Fibroblast of the aortic adventitia (primary cell): ENCODE measurements around the gene NKTR. TPM values are rescaled to one million over a fixed set of nuclear protein-coding genes. Genes with fewer than 3 reads are reported as not detected.

Experiments
- DNase-seq: peaks from one replicate; pipeline ENCODE4 v3.0.0-alpha.2; 2010; ENCODE audit warnings: low read depth
- H3K4me3 ChIP-seq: 2 replicates; pipeline ENCODE4 v1.5.1; 2011; ENCODE audit warnings: low read depth, mild to moderate bottlenecking, control low read depth, low read length, moderate library complexity
- CTCF ChIP-seq: IDR thresholded peaks from 2 replicates; pipeline ENCODE4 v1.5.1; 2011; ENCODE audit warnings: mild to moderate bottlenecking, low read length, control low read depth, inconsistent platforms; ENCODE audit not compliant: insufficient read depth
- total RNA-seq: library from RNA; depleted of rRNA; stranded (reverse); fragments of >200 nt; gene quantifications from 2 replicates; pipeline ENCODE4 v1.2.3, GENCODE V29; 2012; ENCODE audit warnings: low replicate concordance

NKTR gene
- total RNA-seq, 1 donor: 91.8 TPM

GRCh38 chr3:42688487-42689420, 88.3 kb downstream of the NKTR start:
- no peak for DNase-seq
- H3K4me3 ChIP-seq: no peak overlapping the region
- no peak for TF ChIP-seq CTCF

- DNase-seq: no peak
Measured at GRCh38 chr3:42689421-42690014, 89.0 kb downstream of the NKTR start.

GRCh38 chr3:42690191-42690590, 89.7 kb downstream of the NKTR start:
- no peak overlapping the region for H3K4me3 ChIP-seq
- no peak for TF ChIP-seq CTCF
- DNase-seq: no peak

More at GRCh38 chr3:42689421-42690014, 89.0 kb downstream of the NKTR start:
- no peak for TF ChIP-seq CTCF
- H3K4me3 ChIP-seq: no peak overlapping the region

GRCh38 chr3:42690766-42691680, 90.5 kb downstream of the NKTR start:
- DNase-seq: no peak
- TF ChIP-seq CTCF: no peak

GRCh38 chr3:42691816-42692666, 91.6 kb downstream of the NKTR start:
- H3K4me3 ChIP-seq: no peak overlapping the region
- DNase-seq: no peak
- TF ChIP-seq CTCF: no peak

More at GRCh38 chr3:42690766-42691680, 90.5 kb downstream of the NKTR start:
- no peak overlapping the region for H3K4me3 ChIP-seq
